Measurements from ENCODE around the gene RAPGEF3.

The RAPGEF3 gene

GRCh38 chr12:47791874-47792273 is 33.2 kb upstream of the RAPGEF3 start:
- no peak overlapping the region for H3K4me3 ChIP-seq (ENCODE audit: low read depth, low read length)
- no peak for TF ChIP-seq CTCF (IDR thresholded peaks at IDR 0.05; ENCODE audit: borderline replicate concordance, insufficient read depth, low read depth, low read length)

DNA sequence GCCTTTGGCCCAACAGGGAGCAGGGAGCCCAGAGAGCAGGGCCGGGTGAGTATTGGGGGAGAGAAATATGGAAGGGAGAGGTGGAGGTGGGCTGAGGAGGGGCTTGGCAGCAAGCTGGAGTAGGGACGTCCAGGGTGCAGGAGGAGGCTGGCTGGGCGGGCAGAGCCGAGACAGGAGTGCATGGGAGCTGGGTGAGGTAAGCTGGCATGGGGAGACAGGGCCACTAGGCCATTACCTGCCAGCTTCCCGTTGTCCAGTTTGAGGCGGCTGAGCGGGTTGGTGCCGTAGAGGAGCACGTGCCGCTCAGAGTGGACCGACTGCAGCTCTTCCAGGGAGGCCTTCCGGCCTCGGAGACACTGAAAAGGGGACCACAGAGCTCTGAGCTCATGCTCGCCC is 32.7 kb upstream of the RAPGEF3 start:
- TF ChIP-seq CTCF (IDR thresholded peaks at IDR 0.05; ENCODE audit: borderline replicate concordance, insufficient read depth, low read depth, low read length) = no peak
- no peak overlapping the region for H3K4me3 ChIP-seq (ENCODE audit: low read depth, low read length)

- H3K4me3 ChIP-seq (ENCODE audit: low read depth, low read length) = no peak overlapping the region
- no peak for TF ChIP-seq CTCF (IDR thresholded peaks at IDR 0.05; ENCODE audit: borderline replicate concordance, insufficient read depth, low read depth, low read length)
Measured at GRCh38 chr12:47790676-47791350, 32.1 kb upstream of the RAPGEF3 start.

- H3K4me3 ChIP-seq (ENCODE audit: low read depth, low read length) = no peak overlapping the region
- TF ChIP-seq CTCF (IDR thresholded peaks at IDR 0.05; ENCODE audit: borderline replicate concordance, insufficient read depth, low read depth, low read length) = no peak
Measured at GRCh38 chr12:47789712-47790489, 31.2 kb upstream of the RAPGEF3 start.

DNA sequence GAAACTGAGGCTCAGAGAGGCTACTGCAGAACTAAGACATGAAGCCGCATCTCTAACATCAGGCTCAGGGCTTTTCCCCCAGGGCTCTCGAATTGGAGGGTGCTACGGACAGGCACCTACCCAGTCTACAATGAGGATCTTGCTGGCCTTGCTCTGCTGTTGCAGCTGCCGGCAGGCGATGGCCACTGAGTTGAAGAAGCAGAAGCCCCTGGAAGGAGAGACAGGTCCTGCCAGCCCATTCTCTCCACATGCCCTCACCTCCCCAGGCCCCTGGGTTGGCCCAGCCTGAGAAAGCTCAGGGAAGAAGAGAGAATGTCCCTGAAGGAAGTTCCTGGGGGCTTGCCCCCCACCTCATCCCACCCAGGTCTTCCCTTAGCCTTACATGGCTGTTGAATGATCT is 30.5 kb upstream of the RAPGEF3 start:
- TF ChIP-seq CTCF (IDR thresholded peaks at IDR 0.05; ENCODE audit: borderline replicate concordance, insufficient read depth, low read depth, low read length) = no peak
- H3K4me3 ChIP-seq (ENCODE audit: low read depth, low read length) = no peak overlapping the region

DNA sequence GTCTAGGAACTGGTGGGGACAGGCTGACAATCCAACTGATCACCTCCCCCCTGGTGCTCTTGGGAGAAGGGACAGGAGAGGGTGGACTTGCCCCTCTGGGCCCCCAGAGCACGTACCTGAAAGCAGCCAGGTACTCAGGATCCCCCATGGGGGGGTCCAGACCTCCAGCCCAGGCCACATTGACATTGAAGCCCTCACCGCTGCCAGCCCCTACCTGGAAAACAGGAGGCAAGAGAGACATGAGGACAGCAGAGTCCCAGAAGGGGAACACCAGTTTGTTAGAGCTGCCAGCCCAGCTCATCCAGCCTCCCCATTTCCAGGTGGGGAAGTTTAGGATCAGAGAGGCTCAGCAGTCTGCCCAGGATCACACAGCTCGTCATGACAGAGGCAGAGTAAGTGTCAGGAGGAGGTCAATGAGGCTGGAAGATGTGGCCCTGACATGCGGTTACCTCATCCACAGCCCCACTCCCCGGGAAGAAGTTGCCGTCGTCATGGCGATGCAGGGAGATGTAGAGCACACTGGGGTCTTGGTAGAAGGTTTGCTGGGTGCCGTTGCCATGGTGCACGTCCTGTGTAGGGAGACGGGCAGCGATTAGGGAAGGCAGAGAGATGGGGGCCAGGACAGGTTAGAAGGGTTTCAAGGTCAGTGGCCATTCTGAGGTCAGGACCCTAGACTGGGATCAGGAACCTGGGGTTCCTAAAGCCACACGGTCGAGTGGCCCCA is 29.1 kb upstream of the RAPGEF3 start:
- H3K4me3 ChIP-seq (ENCODE audit: low read depth, low read length) = no peak overlapping the region
- no peak for TF ChIP-seq CTCF (IDR thresholded peaks at IDR 0.05; ENCODE audit: borderline replicate concordance, insufficient read depth, low read depth, low read length)

Measured in GM12875 (cell line).